CD8-positive, alpha-beta memory T cell (primary cell): ENCODE measurements around the gene CST9L. TPM values are rescaled to one million over a fixed set of nuclear protein-coding genes. Genes with fewer than 3 reads are reported as not detected.

Experiments used
- CTCF ChIA-PET: fragments of 350-600 bp; sonication (Branson Sonifier 250); formaldehyde crosslinking; loops from one replicate; lab custom pipeline; 2021; ENCODE audit warnings: antibody characterized with exemption; lab: Charles Lee
- POLR2A ChIA-PET: fragments of 350-600 bp; sonication (Branson Sonifier 250); formaldehyde crosslinking; loops from one replicate; lab custom pipeline; 2021; ENCODE audit warnings: antibody characterized with exemption; lab: Charles Lee
- DNase-seq, 5 donors: peaks; one replicate each; pipeline versions ENCODE4 v3.0.0 to v3.0.0-alpha.2; 2020 to 2022; ENCODE audit warnings: mixed read lengths in 1 of 5
- H3K27ac ChIP-seq: one replicate; pipeline ENCODE4 v1.7.0; 2013; ENCODE audit warnings: low read depth, mild to moderate bottlenecking, low read length, moderate library complexity
- H3K27me3 ChIP-seq: 2 replicates; pipeline ENCODE4 v1.7.0; 2013; ENCODE audit warnings: low read length, mild to moderate bottlenecking; ENCODE audit not compliant: insufficient read depth, poor library complexity, severe bottlenecking
- H3K36me3 ChIP-seq: 2 replicates; pipeline ENCODE4 v1.7.0; 2013; ENCODE audit warnings: mild to moderate bottlenecking, low read length, moderate library complexity; ENCODE audit not compliant: insufficient read depth
- H3K4me1 ChIP-seq: 2 replicates; pipeline ENCODE4 v1.7.0; 2013; ENCODE audit warnings: mild to moderate bottlenecking, low read length, moderate library complexity; ENCODE audit not compliant: insufficient read depth
- H3K4me3 ChIP-seq: 2 replicates; pipeline ENCODE4 v1.7.0; 2013; ENCODE audit warnings: mild to moderate bottlenecking, low read length
- H3K9me3 ChIP-seq: 2 replicates; pipeline ENCODE4 v1.7.0; 2013; ENCODE audit warnings: mild to moderate bottlenecking, low read length
- H3K27ac Mint-ChIP-seq, 8 donors: one replicate each; pipeline ENCODE4 v1.8.0; 2020 to 2021; ENCODE audit warnings: mixed read lengths in 8 of 8, mild to moderate bottlenecking in 6 of 8, inconsistent platforms in 3 of 8, moderate library complexity in 3 of 8
- H3K27me3 Mint-ChIP-seq, 2 donors: one replicate each; pipeline ENCODE4 v1.8.0; 2020 to 2021; ENCODE audit warnings: mixed read lengths in 2 of 2, mild to moderate bottlenecking in 1 of 2, moderate library complexity in 1 of 2
- H3K36me3 Mint-ChIP-seq, 3 donors: one replicate each; pipeline ENCODE4 v1.8.0; 2020 to 2021; ENCODE audit warnings: mixed read lengths in 3 of 3, inconsistent platforms in 1 of 3, mild to moderate bottlenecking in 1 of 3
- H3K4me1 Mint-ChIP-seq, 3 donors: one replicate each; pipeline ENCODE4 v1.8.0; 2020 to 2021; ENCODE audit warnings: mixed read lengths in 3 of 3, inconsistent platforms in 1 of 3, mild to moderate bottlenecking in 1 of 3
- H3K4me3 Mint-ChIP-seq, 7 donors: one replicate each; pipeline ENCODE4 v1.8.0; 2020 to 2021; ENCODE audit warnings: mixed read lengths in 7 of 7, mild to moderate bottlenecking in 6 of 7, moderate library complexity in 4 of 7, inconsistent platforms in 2 of 7
- H3K9me3 Mint-ChIP-seq, 5 donors: one replicate each; pipeline ENCODE4 v1.8.0; 2020 to 2022; ENCODE audit warnings: mixed read lengths in 5 of 5, mild to moderate bottlenecking in 3 of 5, moderate library complexity in 2 of 5, inconsistent platforms in 1 of 5
- polyA plus RNA-seq: library from polyadenylated mRNA; unstranded; fragments of 300-500 nt; fragmentation: Illumina TruSeq; gene quantifications from one replicate; pipeline ENCODE4 v1.2.3, GENCODE V29; 2021
- total RNA-seq, 2 experiments: library from RNA; stranded (reverse); gene quantifications; one replicate each; pipeline ENCODE4 v1.2.3, GENCODE V29; 2021

Gene CST9L
- total and polyA plus RNA-seq, 3 experiments from 2014 or later = not detected

DNA sequence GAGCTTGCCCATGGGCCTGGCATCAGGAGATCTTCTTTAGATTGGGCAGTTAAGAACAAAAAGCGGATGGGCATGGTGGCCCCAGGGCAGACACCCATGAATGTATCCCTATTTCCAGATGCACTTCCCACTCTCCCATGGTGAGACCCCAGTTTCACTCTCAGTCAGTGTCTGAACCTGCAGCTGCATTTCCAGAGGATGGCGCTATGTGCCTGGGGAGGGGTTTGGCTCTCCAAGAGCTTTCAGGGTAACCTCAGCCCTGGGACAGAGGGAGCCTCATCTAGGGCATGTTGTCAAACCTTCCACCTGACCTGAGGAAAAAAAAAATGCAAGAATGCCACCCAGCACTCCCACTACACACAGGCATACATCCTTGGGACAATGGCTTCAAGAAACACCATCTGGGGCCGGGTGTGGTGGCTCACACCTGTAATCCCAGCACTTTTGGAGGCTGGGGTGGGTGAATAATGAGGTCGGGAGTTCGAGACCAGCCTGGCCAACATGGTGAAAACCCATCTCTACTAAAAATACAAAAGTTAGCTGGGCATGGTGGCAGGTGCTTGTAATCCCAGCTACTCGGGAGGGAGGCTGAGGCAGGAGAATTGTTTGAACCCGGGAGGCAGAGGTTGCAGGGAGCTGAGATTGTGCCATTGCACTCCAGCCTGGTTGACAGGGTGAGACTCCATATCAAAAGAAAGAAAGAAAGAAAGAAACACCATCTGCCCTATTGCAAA, 1.9 kb downstream of the CST9L start:
- peaks cover 8 to 22% (median 18%) of the 10 kb centered on the region in 5 donors for H3K9me3 Mint-ChIP-seq
- no peak for DNase-seq
- H3K27me3 ChIP-seq = no peaks in the 10 kb centered on the region
- peaks cover 0 to 2% (median 0%) of the 10 kb centered on the region in 3 donors for H3K4me1 Mint-ChIP-seq
- ChIA-PET CTCF (no interaction called here), POLR2A (no interaction called here)
- no peak overlapping the region for H3K4me3 ChIP-seq
- no peaks in the 10 kb centered on the region for H3K36me3 ChIP-seq
- H3K9me3 ChIP-seq = no peaks in the 10 kb centered on the region
- H3K4me1 ChIP-seq = no peaks in the 10 kb centered on the region
- H3K27ac ChIP-seq = no peak overlapping the region
- H3K27me3 Mint-ChIP-seq = peaks cover 8 to 22% of the 10 kb centered on the region in 2 donors
- H3K4me3 Mint-ChIP-seq = no peak overlapping the region
- peaks cover 0 to 13% (median 0%) of the 10 kb centered on the region in 3 donors for H3K36me3 Mint-ChIP-seq
- H3K27ac Mint-ChIP-seq = peak overlapping the region in 1 of 8 donors; percentile 52

DNA sequence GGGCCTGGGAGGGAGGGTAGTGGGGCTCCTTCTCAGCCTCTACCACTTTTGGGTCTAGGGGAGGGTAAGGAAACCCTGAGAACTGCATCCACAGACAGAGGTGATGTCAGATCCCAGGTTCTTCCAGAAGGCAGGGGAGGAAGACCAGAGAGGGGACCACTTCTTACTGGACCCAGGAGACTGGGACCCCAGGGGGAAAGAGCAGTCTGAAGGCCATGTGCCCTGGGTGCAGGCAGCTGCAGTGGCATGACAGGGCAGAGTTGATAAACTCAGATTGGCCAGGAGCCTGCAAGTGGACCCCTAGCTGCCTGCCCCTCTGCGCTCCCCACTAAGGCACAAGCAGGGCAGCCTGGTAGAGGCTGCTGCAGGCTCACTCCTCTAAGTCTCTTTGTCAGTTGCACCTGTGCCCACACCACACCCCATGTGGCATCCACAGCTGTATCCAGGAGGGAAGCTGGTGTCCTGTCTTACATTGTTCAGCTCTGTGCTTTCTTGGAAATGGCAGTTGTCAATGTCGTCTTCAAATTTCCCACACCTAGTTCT, 2.7 kb downstream of the CST9L start:
- CTCF ChIA-PET = no interaction called here
- H3K4me1 ChIP-seq = no peaks in the 10 kb centered on the region
- no peak overlapping the region for H3K4me3 Mint-ChIP-seq
- H3K27ac ChIP-seq = no peak overlapping the region
- H3K36me3 Mint-ChIP-seq = peaks cover 0 to 13% (median 0%) of the 10 kb centered on the region in 3 donors
- H3K36me3 ChIP-seq = no peaks in the 10 kb centered on the region
- H3K27me3 Mint-ChIP-seq = peaks cover 11 to 22% of the 10 kb centered on the region in 2 donors
- no peaks in the 10 kb centered on the region for H3K9me3 ChIP-seq
- H3K4me1 Mint-ChIP-seq = peaks cover 0 to 2% (median 0%) of the 10 kb centered on the region in 3 donors
- no peak for DNase-seq
- H3K27me3 ChIP-seq = no peaks in the 10 kb centered on the region
- peaks cover 8 to 26% (median 23%) of the 10 kb centered on the region in 5 donors for H3K9me3 Mint-ChIP-seq
- POLR2A ChIA-PET = no interaction called here
- no peak overlapping the region for H3K27ac Mint-ChIP-seq
- H3K4me3 ChIP-seq = no peak overlapping the region

DNA sequence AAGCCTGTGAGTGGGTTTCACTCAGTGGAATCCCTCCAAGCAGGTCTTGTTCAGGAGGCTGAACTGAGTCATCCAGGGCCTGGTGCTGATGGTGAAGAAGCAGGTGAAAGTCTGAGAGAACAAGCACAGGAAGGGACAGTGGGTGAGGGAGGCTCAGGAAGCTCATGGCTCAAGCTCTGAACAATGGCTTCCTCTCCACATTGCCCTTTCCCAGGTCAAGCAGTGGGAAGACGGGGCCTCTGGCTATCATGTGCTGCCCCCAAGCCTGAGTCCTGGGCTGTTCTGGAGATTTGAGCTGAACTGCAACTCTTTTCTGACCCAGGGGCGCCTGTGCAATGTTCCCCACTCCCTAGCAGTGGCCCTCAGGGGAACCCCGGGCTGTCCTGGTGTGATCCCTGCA, 3.4 kb downstream of the CST9L start:
- H3K36me3 Mint-ChIP-seq = peaks cover 0 to 16% (median 0%) of the 10 kb centered on the region in 3 donors
- ChIA-PET CTCF (no interaction called here), POLR2A (no interaction called here)
- no peak overlapping the region for H3K4me3 ChIP-seq
- DNase-seq = no peak
- H3K9me3 Mint-ChIP-seq = peaks cover 8 to 30% (median 27%) of the 10 kb centered on the region in 5 donors
- peaks cover 0 to 2% (median 0%) of the 10 kb centered on the region in 3 donors for H3K4me1 Mint-ChIP-seq
- H3K4me1 ChIP-seq = no peaks in the 10 kb centered on the region
- peaks cover 11 to 24% of the 10 kb centered on the region in 2 donors for H3K27me3 Mint-ChIP-seq
- H3K27ac Mint-ChIP-seq = no peak overlapping the region
- H3K4me3 Mint-ChIP-seq = no peak overlapping the region
- no peak overlapping the region for H3K27ac ChIP-seq
- H3K27me3 ChIP-seq = no peaks in the 10 kb centered on the region
- no peaks in the 10 kb centered on the region for H3K36me3 ChIP-seq
- H3K9me3 ChIP-seq = no peaks in the 10 kb centered on the region

DNA sequence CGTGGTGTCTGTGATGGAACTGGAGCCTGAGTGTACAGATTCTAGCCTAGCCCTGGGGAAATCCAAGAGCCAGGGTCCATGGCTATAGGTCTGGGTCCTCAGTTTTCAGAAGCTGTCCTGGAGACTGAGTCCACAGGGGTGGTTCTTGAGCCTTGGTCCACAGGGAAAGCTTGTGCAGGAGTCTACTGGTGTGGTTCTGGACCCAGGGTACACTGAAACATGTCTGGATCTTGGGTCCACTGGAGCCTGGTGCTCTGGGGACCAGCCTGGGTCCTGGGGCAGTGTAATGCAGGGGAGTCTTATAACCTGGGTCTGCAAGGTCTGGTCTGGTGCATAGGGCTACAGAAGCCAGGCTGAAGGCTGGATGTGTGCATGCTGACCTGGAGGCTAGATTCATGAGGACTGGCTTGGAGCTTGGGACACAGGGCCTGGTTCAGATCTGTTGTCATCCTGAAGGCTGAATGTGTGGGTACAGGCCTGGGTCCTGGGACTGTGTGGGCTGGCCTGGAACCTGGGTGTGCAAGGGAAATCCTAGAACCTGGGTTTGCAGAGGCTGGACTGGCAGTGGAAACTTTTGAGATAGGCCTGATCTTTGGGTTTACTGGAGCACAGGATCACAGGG, 5.5 kb downstream of the CST9L start:
- Mint-ChIP-seq H3K36me3 (peaks cover 0 to 18% (median 0%) of the 10 kb centered on the region in 3 donors), H3K9me3 (peaks cover 17 to 42% (median 36%) of the 10 kb centered on the region in 5 donors), H3K27ac (no peak overlapping the region), H3K27me3 (peaks cover 15 to 24% of the 10 kb centered on the region in 2 donors), H3K4me1 (peaks cover 0 to 2% (median 0%) of the 10 kb centered on the region in 3 donors), H3K4me3 (no peak overlapping the region)
- ChIA-PET POLR2A (no interaction called here), CTCF (no interaction called here)
- Histone ChIP-seq H3K9me3 (no peaks in the 10 kb centered on the region), H3K36me3 (no peaks in the 10 kb centered on the region), H3K4me3 (no peak overlapping the region), H3K27ac (no peak overlapping the region), H3K27me3 (no peaks in the 10 kb centered on the region), H3K4me1 (no peaks in the 10 kb centered on the region)
- no peak for DNase-seq

DNA sequence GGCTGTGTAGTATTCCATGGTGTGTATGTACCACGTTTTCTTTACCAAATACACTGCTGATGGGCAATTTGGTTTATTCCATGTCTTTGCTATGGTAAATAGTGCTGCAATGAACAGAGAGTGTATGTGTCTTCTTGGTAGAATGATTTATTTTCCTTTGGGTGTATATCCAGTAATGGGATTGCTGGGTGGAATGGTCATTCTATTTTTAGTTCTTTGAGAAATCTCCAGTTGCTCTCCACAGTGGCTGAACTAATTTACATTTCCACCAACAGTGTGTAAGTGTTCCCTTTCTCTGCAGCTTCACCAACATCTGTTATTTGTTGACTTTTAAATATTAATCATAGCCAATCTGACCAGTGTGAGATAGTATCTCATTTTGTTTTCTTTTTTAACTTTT, 13.9 kb downstream of the CST9L start:
- Mint-ChIP-seq H3K36me3 (peaks cover 0 to 5% (median 0%) of the 10 kb centered on the region in 3 donors), H3K9me3 (peaks cover 7 to 12% (median 11%) of the 10 kb centered on the region in 5 donors), H3K27me3 (peaks cover 6 to 7% of the 10 kb centered on the region in 2 donors), H3K27ac (no peak overlapping the region), H3K4me1 (no peaks in the 10 kb centered on the region), H3K4me3 (no peak overlapping the region)
- Histone ChIP-seq H3K27me3 (no peaks in the 10 kb centered on the region), H3K36me3 (no peaks in the 10 kb centered on the region), H3K27ac (no peak overlapping the region), H3K9me3 (no peaks in the 10 kb centered on the region), H3K4me1 (no peaks in the 10 kb centered on the region), H3K4me3 (no peak overlapping the region)
- ChIA-PET POLR2A (no interaction called here), CTCF (no interaction called here)
- no peak for DNase-seq

GRCh38 chr20:23551786-23552185, 16.5 kb downstream of the CST9L start:
- no peaks in the 10 kb centered on the region for H3K9me3 Mint-ChIP-seq
- ChIA-PET CTCF (no interaction called here), POLR2A (no interaction called here)

DNA sequence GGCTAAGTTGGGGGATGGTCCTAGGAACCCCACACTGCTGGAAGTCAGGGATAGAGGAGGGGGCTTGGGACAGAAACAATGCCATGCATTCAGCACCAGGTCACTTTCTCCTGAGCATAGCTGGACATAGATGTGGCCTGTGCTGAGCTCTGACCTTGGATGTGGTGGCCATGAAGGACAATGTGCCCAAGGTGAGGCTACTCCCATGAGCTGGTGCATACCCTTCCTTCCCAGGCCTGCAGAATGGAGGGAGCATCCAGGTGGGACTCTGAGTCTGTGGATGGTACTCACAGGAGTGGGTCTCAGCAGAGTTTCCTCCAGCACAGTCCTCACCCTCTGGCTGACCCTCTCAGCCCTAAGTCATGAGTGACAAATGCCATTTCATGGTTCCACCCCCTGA, 16.9 kb downstream of the CST9L start:
- H3K27ac Mint-ChIP-seq = no peak overlapping the region
- Histone ChIP-seq H3K36me3 (no peaks in the 10 kb centered on the region), H3K27ac (no peak overlapping the region), H3K4me1 (no peaks in the 10 kb centered on the region), H3K27me3 (no peaks in the 10 kb centered on the region), H3K4me3 (no peak overlapping the region), H3K9me3 (no peaks in the 10 kb centered on the region)
- no peak overlapping the region for H3K4me3 Mint-ChIP-seq
- no peak for DNase-seq
- POLR2A ChIA-PET = no interaction called here
- no peaks in the 10 kb centered on the region for H3K9me3 Mint-ChIP-seq
- H3K36me3 Mint-ChIP-seq = no peaks in the 10 kb centered on the region
- no peaks in the 10 kb centered on the region for H3K4me1 Mint-ChIP-seq
- CTCF ChIA-PET = no interaction called here
- peaks cover 2 to 23% of the 10 kb centered on the region in 2 donors for H3K27me3 Mint-ChIP-seq

More at GRCh38 chr20:23551786-23552185, 16.5 kb downstream of the CST9L start:
- no peaks in the 10 kb centered on the region for H3K27me3 ChIP-seq
- H3K4me3 Mint-ChIP-seq = no peak overlapping the region
- no peaks in the 10 kb centered on the region for H3K9me3 ChIP-seq
- peaks cover 2 to 21% of the 10 kb centered on the region in 2 donors for H3K27me3 Mint-ChIP-seq
- no peak overlapping the region for H3K27ac ChIP-seq
- H3K4me3 ChIP-seq = no peak overlapping the region
- H3K4me1 ChIP-seq = no peaks in the 10 kb centered on the region
- no peaks in the 10 kb centered on the region for H3K36me3 ChIP-seq
- no peak overlapping the region for H3K27ac Mint-ChIP-seq
- H3K4me1 Mint-ChIP-seq = no peaks in the 10 kb centered on the region
- H3K36me3 Mint-ChIP-seq = no peaks in the 10 kb centered on the region
- no peak for DNase-seq

GRCh38 chr20:23550227-23550626, 18.1 kb downstream of the CST9L start:
- no peak overlapping the region for H3K4me3 Mint-ChIP-seq
- no peak for DNase-seq
- Histone ChIP-seq H3K27ac (no peak overlapping the region), H3K9me3 (no peaks in the 10 kb centered on the region), H3K4me1 (no peaks in the 10 kb centered on the region), H3K27me3 (no peaks in the 10 kb centered on the region), H3K36me3 (no peaks in the 10 kb centered on the region), H3K4me3 (no peak overlapping the region)
- H3K9me3 Mint-ChIP-seq = no peaks in the 10 kb centered on the region
- ChIA-PET CTCF (no interaction called here), POLR2A (no interaction called here)
- H3K27ac Mint-ChIP-seq = no peak overlapping the region
- no peaks in the 10 kb centered on the region for H3K36me3 Mint-ChIP-seq
- no peaks in the 10 kb centered on the region for H3K4me1 Mint-ChIP-seq
- peaks cover 2 to 23% of the 10 kb centered on the region in 2 donors for H3K27me3 Mint-ChIP-seq
